Stimulated activated effector memory CD8-positive, alpha-beta T cell treated with anti-CD3 and anti-CD28 coated beads, Interleukin-12 subunit alpha, Interleukin-12 subunit beta, amount 100 ng/mL, for 72 hours (primary cell): ENCODE results near the gene TENM4.

Source experiments
- ATAC-seq: fragments of 150-1000 bp; cut with Tn5 transposase; 2 replicates; pipeline ENCODE4 v1.10.0; 2021
- DNase-seq, 2 donors: peaks; one replicate each; pipeline ENCODE4 v3.0.0; 2021 to 2022; ENCODE audit warnings: low spot score in 2 of 2
- H3K27ac Mint-ChIP-seq: one replicate; pipeline ENCODE4 v1.8.0; 2022; ENCODE audit warnings: mild to moderate bottlenecking, mixed read lengths
- H3K36me3 Mint-ChIP-seq: one replicate; pipeline ENCODE4 v1.8.0; 2022; ENCODE audit warnings: mild to moderate bottlenecking, mixed read lengths
- H3K4me1 Mint-ChIP-seq: one replicate; pipeline ENCODE4 v1.8.0; 2022; ENCODE audit warnings: mixed read lengths
- H3K4me3 Mint-ChIP-seq: one replicate; pipeline ENCODE4 v1.8.0; 2022; ENCODE audit warnings: mild to moderate bottlenecking, mixed read lengths
- H3K9me3 Mint-ChIP-seq: one replicate; pipeline ENCODE4 v1.8.0; 2022; ENCODE audit warnings: mixed read lengths

TENM4 gene

GRCh38 chr11:78853521-78853920 is 587.3 kb downstream of the TENM4 start:
- no peaks in the 10 kb centered on the region for H3K9me3 Mint-ChIP-seq
- H3K4me1 Mint-ChIP-seq: no peaks in the 10 kb centered on the region

GRCh38 chr11:78851878-78852586 is 588.8 kb downstream of the TENM4 start:
- Mint-ChIP-seq H3K9me3 (no peaks in the 10 kb centered on the region), H3K4me1 (no peaks in the 10 kb centered on the region), H3K27ac (no peak overlapping the region), H3K36me3 (no peaks in the 10 kb centered on the region), H3K4me3 (no peak overlapping the region)
- DNase-seq (no peak), ATAC-seq (no peak)

More at GRCh38 chr11:78853521-78853920, 587.3 kb downstream of the TENM4 start:
- Mint-ChIP-seq H3K4me3 (no peak overlapping the region), H3K36me3 (no peaks in the 10 kb centered on the region), H3K27ac (no peak overlapping the region)
- no peak for ATAC-seq
- no peak for DNase-seq

DNA sequence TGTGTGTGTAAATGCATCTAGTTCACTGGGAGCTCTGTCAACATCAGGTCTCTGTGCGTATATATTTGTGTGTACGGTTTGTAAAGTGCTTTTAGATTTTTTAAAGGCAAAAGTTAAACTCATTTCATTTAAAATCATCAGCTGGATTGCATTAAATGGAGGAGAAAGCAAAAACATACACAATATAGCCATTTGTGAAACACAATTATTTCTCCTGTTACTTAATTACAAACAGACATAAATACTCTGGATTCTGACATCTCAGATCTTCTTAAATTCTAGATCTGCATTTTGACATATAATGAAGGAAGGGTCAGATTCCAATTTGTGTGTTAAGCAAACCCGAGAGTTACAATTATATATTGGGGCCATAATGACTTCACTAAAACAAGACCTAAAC is 590.8 kb downstream of the TENM4 start:
- Mint-ChIP-seq H3K4me1 (no peaks in the 10 kb centered on the region), H3K4me3 (no peak overlapping the region), H3K27ac (no peak overlapping the region), H3K36me3 (no peaks in the 10 kb centered on the region), H3K9me3 (no peaks in the 10 kb centered on the region)
- no peak for ATAC-seq
- no peak for DNase-seq

GRCh38 chr11:78846269-78846668 is 594.6 kb downstream of the TENM4 start:
- Mint-ChIP-seq H3K9me3 (no peaks in the 10 kb centered on the region), H3K27ac (no peak overlapping the region), H3K36me3 (no peaks in the 10 kb centered on the region), H3K4me1 (no peaks in the 10 kb centered on the region), H3K4me3 (no peak overlapping the region)
- DNase-seq (no peak), ATAC-seq (no peak)

GRCh38 chr11:78845496-78845895 is 595.3 kb downstream of the TENM4 start:
- Mint-ChIP-seq H3K36me3 (no peaks in the 10 kb centered on the region), H3K9me3 (no peaks in the 10 kb centered on the region), H3K4me3 (no peak overlapping the region), H3K27ac (no peak overlapping the region), H3K4me1 (no peaks in the 10 kb centered on the region)
- no peak for ATAC-seq
- no peak for DNase-seq

- DNase-seq (no peak), ATAC-seq (no peak)
- Mint-ChIP-seq H3K36me3 (no peaks in the 10 kb centered on the region), H3K9me3 (no peaks in the 10 kb centered on the region), H3K4me1 (no peaks in the 10 kb centered on the region), H3K27ac (no peak overlapping the region), H3K4me3 (no peak overlapping the region)
These were observed 599.3 kb downstream of the TENM4 start for GRCh38 chr11:78841456-78842060.

- H3K27ac Mint-ChIP-seq: no peak overlapping the region
- DNase-seq (no peak), ATAC-seq (no peak)
- H3K4me3 Mint-ChIP-seq: no peak overlapping the region
- H3K4me1 Mint-ChIP-seq: no peaks in the 10 kb centered on the region
- H3K36me3 Mint-ChIP-seq: no peaks in the 10 kb centered on the region
- H3K9me3 Mint-ChIP-seq: no peaks in the 10 kb centered on the region
These were observed 600.2 kb downstream of the TENM4 start for GRCh38 chr11:78840623-78841022.

GRCh38 chr11:78840200-78840599 is 600.6 kb downstream of the TENM4 start:
- Mint-ChIP-seq H3K9me3 (no peaks in the 10 kb centered on the region), H3K36me3 (no peaks in the 10 kb centered on the region), H3K27ac (no peak overlapping the region), H3K4me1 (no peaks in the 10 kb centered on the region), H3K4me3 (no peak overlapping the region)
- DNase-seq: no peak
- ATAC-seq: no peak

GRCh38 chr11:78838417-78838816 is 602.4 kb downstream of the TENM4 start:
- DNase-seq (no peak), ATAC-seq (no peak)
- H3K27ac Mint-ChIP-seq: no peak overlapping the region
- H3K9me3 Mint-ChIP-seq: no peaks in the 10 kb centered on the region
- H3K4me3 Mint-ChIP-seq: no peak overlapping the region
- H3K4me1 Mint-ChIP-seq: no peaks in the 10 kb centered on the region
- no peaks in the 10 kb centered on the region for H3K36me3 Mint-ChIP-seq

- Mint-ChIP-seq H3K27ac (no peak overlapping the region), H3K36me3 (no peaks in the 10 kb centered on the region), H3K4me3 (no peak overlapping the region), H3K4me1 (no peaks in the 10 kb centered on the region), H3K9me3 (no peaks in the 10 kb centered on the region)
- ATAC-seq (no peak), DNase-seq (no peak)
These were observed 605.2 kb downstream of the TENM4 start for GRCh38 chr11:78835646-78836045.

DNA sequence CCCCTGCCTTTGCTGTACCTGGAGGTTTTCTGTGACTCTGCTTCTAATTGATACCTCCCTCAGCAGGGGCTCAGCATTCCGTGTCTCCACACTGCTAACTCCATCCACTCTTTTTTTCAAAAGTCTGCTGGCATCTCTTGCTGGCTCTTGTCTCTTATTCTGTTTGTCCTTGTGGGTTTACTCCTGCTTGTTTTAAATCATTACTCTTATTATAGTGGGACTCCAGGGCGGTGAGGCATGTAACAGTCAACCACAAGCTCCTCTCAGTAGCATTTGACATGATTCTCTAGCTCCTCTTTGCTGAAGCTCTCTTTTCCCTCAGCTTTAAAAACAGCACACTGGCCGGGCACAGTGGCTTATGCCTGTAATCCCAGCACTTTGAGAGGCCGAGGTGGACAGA is 605.9 kb downstream of the TENM4 start:
- Mint-ChIP-seq H3K4me1 (no peaks in the 10 kb centered on the region), H3K4me3 (no peak overlapping the region), H3K27ac (no peak overlapping the region), H3K36me3 (no peaks in the 10 kb centered on the region), H3K9me3 (no peaks in the 10 kb centered on the region)
- no peak for ATAC-seq
- no peak for DNase-seq

GRCh38 chr11:78833237-78833636 is 607.6 kb downstream of the TENM4 start:
- Mint-ChIP-seq H3K36me3 (no peaks in the 10 kb centered on the region), H3K4me1 (no peaks in the 10 kb centered on the region), H3K27ac (no peak overlapping the region), H3K9me3 (no peaks in the 10 kb centered on the region), H3K4me3 (no peak overlapping the region)
- ATAC-seq (no peak), DNase-seq (no peak)

DNA sequence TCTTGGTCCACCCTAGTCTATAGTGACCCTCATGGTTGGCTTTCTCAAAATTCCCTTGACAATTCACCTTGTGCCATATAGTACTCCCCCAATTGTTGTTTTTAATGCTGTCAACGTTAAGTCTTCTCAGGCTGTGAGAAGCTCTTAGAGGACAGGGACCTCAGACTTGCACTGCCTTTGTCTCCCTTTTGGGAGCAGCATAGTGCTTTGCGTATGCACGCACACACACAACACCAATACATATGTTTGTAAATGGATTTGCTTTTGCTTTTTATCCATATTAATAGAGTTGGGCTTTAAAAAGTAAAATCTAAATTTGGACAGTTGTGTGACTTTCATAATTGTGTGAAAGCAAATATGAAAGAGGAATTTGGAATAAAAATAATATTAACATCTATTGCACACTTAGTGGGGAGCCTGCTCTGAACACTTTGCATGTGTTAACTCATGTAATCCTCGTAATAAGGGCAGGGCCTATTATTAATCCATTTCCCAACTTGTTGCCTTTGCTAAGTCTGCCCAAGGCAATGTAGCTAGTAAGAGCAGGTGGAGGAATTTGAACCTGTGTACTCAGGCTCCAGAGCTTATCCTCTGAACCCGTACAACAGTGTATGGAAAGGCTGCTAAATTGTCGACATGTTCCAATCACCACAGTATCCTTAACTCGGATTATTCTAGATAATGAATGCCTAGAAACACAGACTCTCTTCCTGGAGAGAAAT is 608.4 kb downstream of the TENM4 start:
- ATAC-seq (no peak), DNase-seq (no peak)
- H3K4me1 Mint-ChIP-seq: no peaks in the 10 kb centered on the region
- H3K9me3 Mint-ChIP-seq: no peaks in the 10 kb centered on the region
- H3K27ac Mint-ChIP-seq: no peak overlapping the region
- no peaks in the 10 kb centered on the region for H3K36me3 Mint-ChIP-seq
- H3K4me3 Mint-ChIP-seq: no peak overlapping the region

DNA sequence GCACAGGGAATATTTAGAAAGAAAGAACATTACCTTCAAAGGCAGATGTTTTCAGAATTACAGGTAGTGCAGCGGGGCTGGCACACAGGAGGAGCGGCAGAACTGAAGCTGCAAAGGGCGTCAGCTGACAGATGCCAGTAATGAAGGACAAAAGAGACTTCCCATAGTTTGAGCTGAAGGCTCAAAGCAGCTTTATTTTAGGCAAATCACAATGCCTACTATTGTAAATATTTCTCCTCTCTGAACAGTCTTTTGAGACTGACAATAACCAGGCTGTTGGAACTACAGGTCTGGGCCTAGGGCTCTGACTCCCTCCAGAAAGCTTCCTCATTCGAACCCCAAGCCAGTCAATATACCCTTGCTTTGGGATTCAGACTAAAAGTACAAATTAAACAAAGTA is 609.3 kb downstream of the TENM4 start:
- H3K4me3 Mint-ChIP-seq: no peak overlapping the region
- H3K27ac Mint-ChIP-seq: no peak overlapping the region
- H3K36me3 Mint-ChIP-seq: no peaks in the 10 kb centered on the region
- peak; percentile 27 for ATAC-seq
- H3K4me1 Mint-ChIP-seq: no peaks in the 10 kb centered on the region
- no peaks in the 10 kb centered on the region for H3K9me3 Mint-ChIP-seq
- DNase-seq: no peak

DNA sequence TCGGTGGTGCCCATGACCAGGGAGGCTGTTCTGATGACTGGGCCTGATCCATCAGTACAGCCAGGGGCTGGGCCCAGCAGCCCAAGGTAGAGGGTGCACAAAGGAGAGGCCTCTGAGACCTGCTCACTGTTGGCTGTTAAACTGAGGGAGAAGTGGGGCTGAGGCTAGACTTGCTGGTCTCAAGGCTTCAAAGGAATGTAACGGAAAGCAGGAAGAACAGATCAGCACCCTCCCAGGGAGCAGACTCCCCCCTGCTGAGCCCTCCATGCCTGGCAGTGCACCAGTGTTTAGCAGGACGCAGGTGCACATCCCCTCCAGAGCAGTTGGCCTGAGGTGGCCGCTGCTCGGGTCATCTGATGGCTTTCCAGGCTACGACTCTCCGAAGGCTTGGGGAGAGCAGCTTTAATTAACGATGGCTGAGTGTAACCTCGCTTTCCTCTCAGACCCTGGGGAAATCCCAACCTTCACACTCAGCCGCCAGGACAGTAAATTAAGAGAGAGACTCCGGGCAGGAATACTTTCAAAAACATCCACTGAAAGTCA is 610.5 kb downstream of the TENM4 start:
- Mint-ChIP-seq H3K4me1 (no peaks in the 10 kb centered on the region), H3K36me3 (no peaks in the 10 kb centered on the region), H3K4me3 (no peak overlapping the region), H3K9me3 (no peaks in the 10 kb centered on the region), H3K27ac (no peak overlapping the region)
- ATAC-seq (no peak), DNase-seq (no peak)

GRCh38 chr11:78829146-78829545 is 611.7 kb downstream of the TENM4 start:
- DNase-seq: no peak
- no peaks in the 10 kb centered on the region for H3K9me3 Mint-ChIP-seq
- H3K4me1 Mint-ChIP-seq: no peaks in the 10 kb centered on the region
- peak; percentile 20 for ATAC-seq
- H3K36me3 Mint-ChIP-seq: no peaks in the 10 kb centered on the region
- H3K27ac Mint-ChIP-seq: no peak overlapping the region
- no peak overlapping the region for H3K4me3 Mint-ChIP-seq
